ENCODE measurements around the gene STX10. TPM values are rescaled to one million over a fixed set of nuclear protein-coding genes. Genes with fewer than 3 reads are reported as not detected.

Gene STX10
- total RNA-seq, result 42.9 to 53.0 TPM (median 45.6 TPM) in 3 replicates
- long read RNA-seq, transcript STX10-204 (8 exons, 1,136 nt), result major isoform, 54 of 78 reads
- long read RNA-seq, partial matches to known transcripts, result 14 of 78 reads
- long read RNA-seq, other reads (novel, unspliced or antisense), result 6 of 78 reads

GRCh38 chr19:13150187-13150930 is at the start of gene STX10, which contains the start of gene IER2:
Gene STX10, minus strand, starts transcription at chr19:13150375. Its CDS starts 202 bp downstream, at chr19:13150173.
Gene IER2, plus strand, starts transcription at chr19:13150411. Its CDS starts 2,776 bp downstream, at chr19:13153187.
- no peaks in the 10 kb centered on the region for H3K27me3 Mint-ChIP-seq (ENCODE audit: low read depth)
- H3K36me3 Mint-ChIP-seq (ENCODE audit: low read depth), result peaks cover 6% of the 10 kb centered on the region

GRCh38 chr19:13198634-13199033 is 48.5 kb upstream of the STX10 start:
- no peaks in the 10 kb centered on the region for H3K36me3 Mint-ChIP-seq (ENCODE audit: low read depth)
- no peak for DNase-seq (ENCODE audit: low spot score)
- H3K9me3 Mint-ChIP-seq (ENCODE audit: low read depth), result no peaks in the 10 kb centered on the region
- H3K4me3 Mint-ChIP-seq (ENCODE audit: unreplicated experiment), result no peak overlapping the region
- H3K27ac Mint-ChIP-seq (ENCODE audit: unreplicated experiment), result no peak overlapping the region
- H3K4me1 Mint-ChIP-seq (ENCODE audit: low read depth), result no peaks in the 10 kb centered on the region
- no peaks in the 10 kb centered on the region for H3K27me3 Mint-ChIP-seq (ENCODE audit: low read depth)
- TF ChIP-seq CTCF (IDR thresholded peaks at IDR 0.05), result no peak

More at GRCh38 chr19:13150187-13150930, at the start of gene STX10, which contains the start of gene IER2:
- DNase-seq (ENCODE audit: low spot score), result no peak
- Mint-ChIP-seq H3K9me3 (ENCODE audit: low read depth) (no peaks in the 10 kb centered on the region), H3K27ac (ENCODE audit: unreplicated experiment) (peak within 1 kb of the TSS; percentile 98), H3K4me1 (ENCODE audit: low read depth) (peaks cover 21% of the 10 kb centered on the region), H3K4me3 (ENCODE audit: unreplicated experiment) (peak within 1 kb of the TSS; percentile 99)
- TF ChIP-seq CTCF (IDR thresholded peaks at IDR 0.05), result peak; percentile 77

- H3K36me3 Mint-ChIP-seq (ENCODE audit: low read depth), result no peaks in the 10 kb centered on the region
- H3K4me1 Mint-ChIP-seq (ENCODE audit: low read depth), result no peaks in the 10 kb centered on the region
- no peaks in the 10 kb centered on the region for H3K27me3 Mint-ChIP-seq (ENCODE audit: low read depth)
- H3K9me3 Mint-ChIP-seq (ENCODE audit: low read depth), result no peaks in the 10 kb centered on the region
- DNase-seq (ENCODE audit: low spot score), result no peak
- H3K27ac Mint-ChIP-seq (ENCODE audit: unreplicated experiment), result no peak overlapping the region
- no peak overlapping the region for H3K4me3 Mint-ChIP-seq (ENCODE audit: unreplicated experiment)
- TF ChIP-seq CTCF (IDR thresholded peaks at IDR 0.05), result peak; percentile 20
Observed at GRCh38 chr19:13195678-13196077, 45.5 kb upstream of the STX10 start.

GRCh38 chr19:13190781-13191540 is 40.8 kb upstream of the STX10 start:
- H3K27me3 Mint-ChIP-seq (ENCODE audit: low read depth), result no peaks in the 10 kb centered on the region
- no peak overlapping the region for H3K4me3 Mint-ChIP-seq (ENCODE audit: unreplicated experiment)
- no peaks in the 10 kb centered on the region for H3K4me1 Mint-ChIP-seq (ENCODE audit: low read depth)
- no peaks in the 10 kb centered on the region for H3K9me3 Mint-ChIP-seq (ENCODE audit: low read depth)
- no peak for DNase-seq (ENCODE audit: low spot score)
- no peaks in the 10 kb centered on the region for H3K36me3 Mint-ChIP-seq (ENCODE audit: low read depth)
- TF ChIP-seq CTCF (IDR thresholded peaks at IDR 0.05), result no peak
- H3K27ac Mint-ChIP-seq (ENCODE audit: unreplicated experiment), result no peak overlapping the region

GRCh38 chr19:13189600-13189999 is 39.4 kb upstream of the STX10 start:
- no peak for TF ChIP-seq CTCF (IDR thresholded peaks at IDR 0.05)
- DNase-seq (ENCODE audit: low spot score), result no peak
- no peak overlapping the region for H3K27ac Mint-ChIP-seq (ENCODE audit: unreplicated experiment)
- H3K4me1 Mint-ChIP-seq (ENCODE audit: low read depth), result no peaks in the 10 kb centered on the region
- H3K36me3 Mint-ChIP-seq (ENCODE audit: low read depth), result no peaks in the 10 kb centered on the region
- no peaks in the 10 kb centered on the region for H3K27me3 Mint-ChIP-seq (ENCODE audit: low read depth)
- H3K4me3 Mint-ChIP-seq (ENCODE audit: unreplicated experiment), result no peak overlapping the region
- H3K9me3 Mint-ChIP-seq (ENCODE audit: low read depth), result no peaks in the 10 kb centered on the region

Measured in chondrocyte (in vitro differentiated cells).